Ishikawa (cell line): ENCODE results near the gene RDH8.

ENCODE experiments used
- CEBPB ChIP-seq: IDR thresholded peaks from 2 replicates; pipeline ENCODE4 v1.6.1; 2012
- EP300 ChIP-seq: IDR thresholded peaks from 2 replicates; pipeline ENCODE4 v1.6.1; 2012; ENCODE audit warnings: borderline replicate concordance
- FOXM1 ChIP-seq: IDR thresholded peaks from 2 replicates; pipeline ENCODE4 v1.6.1; 2012; ENCODE audit warnings: low read depth, borderline replicate concordance
- RAD21 ChIP-seq: IDR thresholded peaks from 2 replicates; pipeline ENCODE4 v1.6.1; 2012; ENCODE audit warnings: low read depth
- REST ChIP-seq: IDR thresholded peaks from 2 replicates; pipeline ENCODE4 v1.6.1; 2012; ENCODE audit warnings: low read depth, mild to moderate bottlenecking
- TAF1 ChIP-seq: IDR thresholded peaks from 2 replicates; pipeline ENCODE4 v1.6.1; 2012; ENCODE audit warnings: low read depth, mild to moderate bottlenecking
- USF1 ChIP-seq: IDR thresholded peaks from 2 replicates; pipeline ENCODE4 v1.6.1; 2012
- YY1 ChIP-seq: IDR thresholded peaks from 2 replicates; pipeline ENCODE4 v1.6.1; 2012; ENCODE audit warnings: low read depth

- TF ChIP-seq CEBPB = no peak
- TF ChIP-seq USF1 = no peak
- TF ChIP-seq REST = no peak
- no peak for TF ChIP-seq RAD21
- TF ChIP-seq FOXM1 = no peak
- TF ChIP-seq TAF1 = no peak
- no peak for TF ChIP-seq YY1
- TF ChIP-seq EP300 = no peak
Measured at GRCh38 chr19:9966448-9966847, 46.8 kb upstream of the RDH8 start.
